ENCODE results near the gene LRRN3. TPM values are rescaled to one million over a fixed set of nuclear protein-coding genes. Genes with fewer than 3 reads are reported as not detected.

LRRN3 gene
- total and polyA plus RNA-seq, 2 experiments from 2014 or later: 0.40 TPM; not detected in 1

- TF ChIP-seq, protein P1, sequence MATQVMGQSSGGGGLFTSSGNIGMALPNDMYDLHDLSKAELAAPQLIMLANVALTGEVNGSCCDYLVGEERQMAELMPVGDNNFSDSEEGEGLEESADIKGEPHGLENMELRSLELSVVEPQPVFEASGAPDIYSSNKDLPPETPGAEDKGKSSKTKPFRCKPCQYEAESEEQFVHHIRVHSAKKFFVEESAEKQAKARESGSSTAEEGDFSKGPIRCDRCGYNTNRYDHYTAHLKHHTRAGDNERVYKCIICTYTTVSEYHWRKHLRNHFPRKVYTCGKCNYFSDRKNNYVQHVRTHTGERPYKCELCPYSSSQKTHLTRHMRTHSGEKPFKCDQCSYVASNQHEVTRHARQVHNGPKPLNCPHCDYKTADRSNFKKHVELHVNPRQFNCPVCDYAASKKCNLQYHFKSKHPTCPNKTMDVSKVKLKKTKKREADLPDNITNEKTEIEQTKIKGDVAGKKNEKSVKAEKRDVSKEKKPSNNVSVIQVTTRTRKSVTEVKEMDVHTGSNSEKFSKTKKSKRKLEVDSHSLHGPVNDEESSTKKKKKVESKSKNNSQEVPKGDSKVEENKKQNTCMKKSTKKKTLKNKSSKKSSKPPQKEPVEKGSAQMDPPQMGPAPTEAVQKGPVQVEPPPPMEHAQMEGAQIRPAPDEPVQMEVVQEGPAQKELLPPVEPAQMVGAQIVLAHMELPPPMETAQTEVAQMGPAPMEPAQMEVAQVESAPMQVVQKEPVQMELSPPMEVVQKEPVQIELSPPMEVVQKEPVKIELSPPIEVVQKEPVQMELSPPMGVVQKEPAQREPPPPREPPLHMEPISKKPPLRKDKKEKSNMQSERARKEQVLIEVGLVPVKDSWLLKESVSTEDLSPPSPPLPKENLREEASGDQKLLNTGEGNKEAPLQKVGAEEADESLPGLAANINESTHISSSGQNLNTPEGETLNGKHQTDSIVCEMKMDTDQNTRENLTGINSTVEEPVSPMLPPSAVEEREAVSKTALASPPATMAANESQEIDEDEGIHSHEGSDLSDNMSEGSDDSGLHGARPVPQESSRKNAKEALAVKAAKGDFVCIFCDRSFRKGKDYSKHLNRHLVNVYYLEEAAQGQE (IDR thresholded peaks at IDR 0.05; ENCODE audit: unreplicated experiment): no peak
- TF ChIP-seq ZNF114 (CRISPR knock-in tag; IDR thresholded peaks at IDR 0.05) (no peak), NANOG (IDR thresholded peaks at IDR 0.05; ENCODE audit: borderline replicate concordance) (no peak), ZNF462 (CRISPR knock-in tag; IDR thresholded peaks at IDR 0.05) (no peak)
- TF ChIP-seq, protein P2, sequence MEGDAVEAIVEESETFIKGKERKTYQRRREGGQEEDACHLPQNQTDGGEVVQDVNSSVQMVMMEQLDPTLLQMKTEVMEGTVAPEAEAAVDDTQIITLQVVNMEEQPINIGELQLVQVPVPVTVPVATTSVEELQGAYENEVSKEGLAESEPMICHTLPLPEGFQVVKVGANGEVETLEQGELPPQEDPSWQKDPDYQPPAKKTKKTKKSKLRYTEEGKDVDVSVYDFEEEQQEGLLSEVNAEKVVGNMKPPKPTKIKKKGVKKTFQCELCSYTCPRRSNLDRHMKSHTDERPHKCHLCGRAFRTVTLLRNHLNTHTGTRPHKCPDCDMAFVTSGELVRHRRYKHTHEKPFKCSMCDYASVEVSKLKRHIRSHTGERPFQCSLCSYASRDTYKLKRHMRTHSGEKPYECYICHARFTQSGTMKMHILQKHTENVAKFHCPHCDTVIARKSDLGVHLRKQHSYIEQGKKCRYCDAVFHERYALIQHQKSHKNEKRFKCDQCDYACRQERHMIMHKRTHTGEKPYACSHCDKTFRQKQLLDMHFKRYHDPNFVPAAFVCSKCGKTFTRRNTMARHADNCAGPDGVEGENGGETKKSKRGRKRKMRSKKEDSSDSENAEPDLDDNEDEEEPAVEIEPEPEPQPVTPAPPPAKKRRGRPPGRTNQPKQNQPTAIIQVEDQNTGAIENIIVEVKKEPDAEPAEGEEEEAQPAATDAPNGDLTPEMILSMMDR (conservative IDR thresholded peaks at IDR 0.05; ENCODE audit: low read depth in 2 of 2): no peak
These were observed 40.0 kb upstream of the LRRN3 start (continued) for GRCh38 chr7:111050875-111051416.

Data from GM23338 (cell line).